A673 (cell line): Measurements from ENCODE around the gene FNTB.

Experiments used
- EZH2 ChIP-seq: fragments of 200-600 bp; sonication (generic); IDR thresholded peaks from 2 replicates; pipeline ENCODE4 v1.6.1; 2017; ENCODE audit warnings: borderline replicate concordance, low read depth, mild to moderate bottlenecking, mixed read lengths, antibody characterized with exemption, low read length; ENCODE audit not compliant: poor library complexity, severe bottlenecking
- TF ChIP-seq, protein P1 (sequence below): fragments of 300-800, 200-600 bp; sonication (generic); conservative IDR thresholded peaks from 2 replicates; pipeline ENCODE4 v1.5.1; 2017; ENCODE audit warnings: low read depth, mild to moderate bottlenecking, antibody characterized with exemption, low read length, moderate library complexity, mixed read lengths

DNA sequence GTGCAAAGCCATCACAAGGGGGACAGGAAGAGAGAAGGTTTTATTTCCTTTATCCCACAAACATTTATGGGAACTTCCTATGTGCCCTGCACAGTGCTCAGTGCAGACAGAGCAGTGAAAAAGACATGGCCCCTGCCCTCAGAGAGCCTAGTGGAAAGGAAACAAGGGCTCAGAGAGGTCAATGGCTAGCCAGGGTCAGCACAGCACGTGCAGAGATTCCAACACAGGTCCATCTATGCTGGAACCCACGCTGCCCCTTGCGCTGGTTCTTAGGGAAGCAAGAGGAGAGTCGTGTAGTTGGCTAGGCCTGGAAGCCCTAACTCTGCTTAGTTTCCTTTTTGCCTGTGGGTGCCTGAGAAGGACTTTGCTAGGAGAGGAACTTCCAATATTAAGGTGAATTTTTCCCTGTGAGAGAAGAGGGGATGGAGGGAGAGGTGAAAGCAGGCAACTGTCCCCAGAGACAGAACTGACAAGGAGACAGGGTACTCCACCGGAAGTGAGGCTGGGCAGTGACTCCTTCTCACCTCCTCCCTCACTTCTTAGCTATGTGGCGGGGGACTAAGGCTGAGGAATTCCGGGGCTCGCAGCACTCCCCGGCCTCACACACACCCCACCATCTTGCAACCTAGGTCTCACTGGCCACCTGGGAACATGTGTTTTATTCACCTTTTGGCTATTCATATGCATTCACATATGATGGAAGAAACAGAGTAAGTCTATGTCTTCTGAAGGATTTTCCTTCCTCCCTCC is 32.0 kb upstream of the FNTB start:
- TF ChIP-seq, protein P1, sequence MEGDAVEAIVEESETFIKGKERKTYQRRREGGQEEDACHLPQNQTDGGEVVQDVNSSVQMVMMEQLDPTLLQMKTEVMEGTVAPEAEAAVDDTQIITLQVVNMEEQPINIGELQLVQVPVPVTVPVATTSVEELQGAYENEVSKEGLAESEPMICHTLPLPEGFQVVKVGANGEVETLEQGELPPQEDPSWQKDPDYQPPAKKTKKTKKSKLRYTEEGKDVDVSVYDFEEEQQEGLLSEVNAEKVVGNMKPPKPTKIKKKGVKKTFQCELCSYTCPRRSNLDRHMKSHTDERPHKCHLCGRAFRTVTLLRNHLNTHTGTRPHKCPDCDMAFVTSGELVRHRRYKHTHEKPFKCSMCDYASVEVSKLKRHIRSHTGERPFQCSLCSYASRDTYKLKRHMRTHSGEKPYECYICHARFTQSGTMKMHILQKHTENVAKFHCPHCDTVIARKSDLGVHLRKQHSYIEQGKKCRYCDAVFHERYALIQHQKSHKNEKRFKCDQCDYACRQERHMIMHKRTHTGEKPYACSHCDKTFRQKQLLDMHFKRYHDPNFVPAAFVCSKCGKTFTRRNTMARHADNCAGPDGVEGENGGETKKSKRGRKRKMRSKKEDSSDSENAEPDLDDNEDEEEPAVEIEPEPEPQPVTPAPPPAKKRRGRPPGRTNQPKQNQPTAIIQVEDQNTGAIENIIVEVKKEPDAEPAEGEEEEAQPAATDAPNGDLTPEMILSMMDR = no peak
- TF ChIP-seq EZH2 = no peak
